MM.1S (cell line): Measurements from ENCODE around the gene METTL22.

ENCODE experiments used
- DNase-seq: peaks from one replicate; pipeline ENCODE4 v3.0.0-alpha.2; 2015
- H2AFZ ChIP-seq: fragments of 300-600 bp; sonication (generic); 2 replicates; pipeline ENCODE4 v1.6.0; 2016; ENCODE audit warnings: antibody characterized with exemption, low read length
- H3F3A ChIP-seq: fragments of 300-600 bp; sonication (generic); 2 replicates; pipeline ENCODE4 v1.6.1; 2016; ENCODE audit warnings: mild to moderate bottlenecking, antibody characterized with exemption, low read length, moderate library complexity, mixed read lengths; ENCODE audit not compliant: insufficient read depth
- H3K27ac ChIP-seq: fragments of 300-600 bp; sonication (generic); 2 replicates; pipeline ENCODE4 v1.5.1; 2016; ENCODE audit warnings: mild to moderate bottlenecking, low read length
- H3K27me3 ChIP-seq: fragments of 300-600 bp; sonication (generic); replicated peaks from 2 replicates; pipeline ENCODE4 v1.6.0; 2016; ENCODE audit warnings: low read length; ENCODE audit not compliant: insufficient read depth
- H3K36me3 ChIP-seq: fragments of 300-600 bp; sonication (generic); replicated peaks from 2 replicates; pipeline ENCODE4 v1.6.1; 2016; ENCODE audit warnings: mild to moderate bottlenecking, low read length, mixed read lengths; ENCODE audit not compliant: insufficient read depth
- H3K4me1 ChIP-seq: fragments of 300-600 bp; sonication (generic); 2 replicates; pipeline ENCODE4 v1.6.1; 2016; ENCODE audit warnings: low read length, mixed read lengths
- H3K4me2 ChIP-seq: fragments of 300-600 bp; sonication (generic); 2 replicates; pipeline ENCODE4 v1.6.0; 2016; ENCODE audit warnings: low read depth, low read length
- H3K4me3 ChIP-seq: fragments of 300-600 bp; sonication (generic); 2 replicates; pipeline ENCODE4 v1.5.1; 2016; ENCODE audit warnings: low read length, mixed read lengths
- H3K79me2 ChIP-seq: fragments of 300-600 bp; sonication (generic); 2 replicates; pipeline ENCODE4 v1.6.1; 2016; ENCODE audit warnings: mixed run types, low read length, mixed read lengths
- H3K9ac ChIP-seq: fragments of 300-600 bp; sonication (generic); 2 replicates; pipeline ENCODE4 v1.6.1; 2016; ENCODE audit warnings: low read length, mixed read lengths
- H3K9me2 ChIP-seq: fragments of 300-600 bp; sonication (generic); replicated peaks from 2 replicates; pipeline ENCODE4 v1.6.1; 2016; ENCODE audit warnings: mild to moderate bottlenecking, low read length, mixed read lengths; ENCODE audit not compliant: insufficient read depth
- H3K9me3 ChIP-seq: fragments of 300-600 bp; sonication (generic); replicated peaks from 2 replicates; pipeline ENCODE4 v1.6.1; 2016; ENCODE audit warnings: mild to moderate bottlenecking, low read length, mixed read lengths; ENCODE audit not compliant: insufficient read depth
- H4K20me1 ChIP-seq: fragments of 300-600 bp; sonication (generic); 2 replicates; pipeline ENCODE4 v1.6.1; 2016; ENCODE audit warnings: mild to moderate bottlenecking, low read length, moderate library complexity, mixed read lengths; ENCODE audit not compliant: insufficient read depth
- EZH2 ChIP-seq: fragments of 300-600 bp; sonication (generic); optimal IDR thresholded peaks from 2 replicates; pipeline ENCODE3; 2017; ENCODE audit warnings: low read depth, mild to moderate bottlenecking, antibody characterized with exemption, low read length, mixed read lengths
- EZH2phosphoT487 ChIP-seq: fragments of 300-600 bp; sonication (generic); IDR thresholded peaks from 2 replicates; pipeline ENCODE4 v1.6.1; 2018; ENCODE audit warnings: antibody characterized with exemption, low read length
- TF ChIP-seq, protein P1 (sequence below): fragments of 300-600 bp; sonication (generic); IDR thresholded peaks from 2 replicates; pipeline ENCODE4 v1.5.1; 2016; ENCODE audit warnings: antibody characterized with exemption, low read length, mixed read lengths

The METTL22 gene

GRCh38 chr16:8642146-8642545 is 20.6 kb downstream of the METTL22 start:
- TF ChIP-seq EZH2: no peak
- TF ChIP-seq, protein P1, sequence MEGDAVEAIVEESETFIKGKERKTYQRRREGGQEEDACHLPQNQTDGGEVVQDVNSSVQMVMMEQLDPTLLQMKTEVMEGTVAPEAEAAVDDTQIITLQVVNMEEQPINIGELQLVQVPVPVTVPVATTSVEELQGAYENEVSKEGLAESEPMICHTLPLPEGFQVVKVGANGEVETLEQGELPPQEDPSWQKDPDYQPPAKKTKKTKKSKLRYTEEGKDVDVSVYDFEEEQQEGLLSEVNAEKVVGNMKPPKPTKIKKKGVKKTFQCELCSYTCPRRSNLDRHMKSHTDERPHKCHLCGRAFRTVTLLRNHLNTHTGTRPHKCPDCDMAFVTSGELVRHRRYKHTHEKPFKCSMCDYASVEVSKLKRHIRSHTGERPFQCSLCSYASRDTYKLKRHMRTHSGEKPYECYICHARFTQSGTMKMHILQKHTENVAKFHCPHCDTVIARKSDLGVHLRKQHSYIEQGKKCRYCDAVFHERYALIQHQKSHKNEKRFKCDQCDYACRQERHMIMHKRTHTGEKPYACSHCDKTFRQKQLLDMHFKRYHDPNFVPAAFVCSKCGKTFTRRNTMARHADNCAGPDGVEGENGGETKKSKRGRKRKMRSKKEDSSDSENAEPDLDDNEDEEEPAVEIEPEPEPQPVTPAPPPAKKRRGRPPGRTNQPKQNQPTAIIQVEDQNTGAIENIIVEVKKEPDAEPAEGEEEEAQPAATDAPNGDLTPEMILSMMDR: no peak
- TF ChIP-seq EZH2phosphoT487: no peak
- H3K9me3 ChIP-seq: no peaks in the 10 kb centered on the region
- H3K79me2 ChIP-seq: no peaks in the 10 kb centered on the region
- no peak overlapping the region for H2AFZ ChIP-seq
- H4K20me1 ChIP-seq: no peaks in the 10 kb centered on the region
- H3K4me2 ChIP-seq: no peak overlapping the region
- H3K4me1 ChIP-seq: no peaks in the 10 kb centered on the region
- no peak overlapping the region for H3K27ac ChIP-seq
- no peak for DNase-seq
- no peak overlapping the region for H3K4me3 ChIP-seq
- peaks cover 7% of the 10 kb centered on the region; the same call in 1 of the 2 replicates for H3K36me3 ChIP-seq
- H3K9me2 ChIP-seq: no peaks in the 10 kb centered on the region
- no peaks in the 10 kb centered on the region for H3F3A ChIP-seq
- H3K27me3 ChIP-seq: no peaks in the 10 kb centered on the region
- H3K9ac ChIP-seq: no peak overlapping the region

- no peaks in the 10 kb centered on the region for H4K20me1 ChIP-seq
- no peak overlapping the region for H3K9ac ChIP-seq
- no peak overlapping the region for H2AFZ ChIP-seq
- no peak overlapping the region for H3K4me2 ChIP-seq
- DNase-seq: no peak
- no peaks in the 10 kb centered on the region for H3K4me1 ChIP-seq
- no peaks in the 10 kb centered on the region for H3K9me2 ChIP-seq
- no peak overlapping the region for H3K27ac ChIP-seq
- H3K36me3 ChIP-seq: peaks cover 7% of the 10 kb centered on the region; the same call in 1 of the 2 replicates
- H3K27me3 ChIP-seq: no peaks in the 10 kb centered on the region
- no peaks in the 10 kb centered on the region for H3F3A ChIP-seq
- H3K79me2 ChIP-seq: no peaks in the 10 kb centered on the region
- no peak for TF ChIP-seq EZH2phosphoT487
- no peak for TF ChIP-seq EZH2
- TF ChIP-seq, protein P1: no peak
- H3K9me3 ChIP-seq: no peaks in the 10 kb centered on the region
- H3K4me3 ChIP-seq: no peak overlapping the region
These were observed 23.0 kb downstream of the METTL22 start for GRCh38 chr16:8644211-8645140.

GRCh38 chr16:8645141-8645521 is 23.6 kb downstream of the METTL22 start:
- Histone ChIP-seq H3K9ac (no peak overlapping the region), H3K36me3 (peaks cover 7% of the 10 kb centered on the region; the same call in 1 of the 2 replicates), H3K27me3 (no peaks in the 10 kb centered on the region), H2AFZ (no peak overlapping the region), H3K79me2 (no peaks in the 10 kb centered on the region), H3K4me2 (no peak overlapping the region), H3K9me2 (no peaks in the 10 kb centered on the region), H4K20me1 (no peaks in the 10 kb centered on the region), H3K4me3 (no peak overlapping the region), H3F3A (no peaks in the 10 kb centered on the region), H3K4me1 (no peaks in the 10 kb centered on the region), H3K27ac (no peak overlapping the region), H3K9me3 (no peaks in the 10 kb centered on the region)
- TF ChIP-seq EZH2 (no peak), EZH2phosphoT487 (no peak)
- TF ChIP-seq, protein P1: no peak
- DNase-seq: no peak
